PC-9 (cell line): ENCODE measurements around the gene AGAP2.

Experiments used
- EZH2 ChIP-seq: fragments of 200-600 bp; sonication (generic); IDR thresholded peaks from 2 replicates; pipeline ENCODE4 v1.8.0; 2017; ENCODE audit warnings: antibody characterized with exemption, low read depth
- TF ChIP-seq, protein P1 (sequence below): fragments of 200-600 bp; sonication (generic); conservative IDR thresholded peaks from 2 replicates; pipeline ENCODE4 v1.6.1; 2017; ENCODE audit warnings: mixed run types, antibody characterized with exemption, mild to moderate bottlenecking, moderate library complexity

DNA sequence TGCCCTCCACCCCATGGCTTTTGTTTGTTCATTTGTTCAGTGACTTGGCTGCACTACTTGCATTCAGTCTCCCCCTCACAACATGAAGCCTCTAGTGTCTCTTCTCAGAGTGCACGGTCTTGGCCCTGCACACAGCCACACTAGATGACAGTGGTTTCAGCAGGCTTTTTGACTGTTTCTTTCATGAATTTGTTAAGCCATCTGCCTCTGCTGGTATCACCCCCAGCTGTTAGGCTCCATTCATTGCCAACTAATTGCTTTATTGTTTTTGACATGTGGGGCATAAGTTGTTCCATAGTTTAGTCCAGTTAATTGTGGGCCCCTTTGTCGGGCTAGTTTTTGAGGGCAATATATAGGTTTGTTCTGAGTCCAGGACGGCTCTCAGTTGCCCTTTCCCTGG is 25.8 kb downstream of the AGAP2 start:
- TF ChIP-seq, protein P1, sequence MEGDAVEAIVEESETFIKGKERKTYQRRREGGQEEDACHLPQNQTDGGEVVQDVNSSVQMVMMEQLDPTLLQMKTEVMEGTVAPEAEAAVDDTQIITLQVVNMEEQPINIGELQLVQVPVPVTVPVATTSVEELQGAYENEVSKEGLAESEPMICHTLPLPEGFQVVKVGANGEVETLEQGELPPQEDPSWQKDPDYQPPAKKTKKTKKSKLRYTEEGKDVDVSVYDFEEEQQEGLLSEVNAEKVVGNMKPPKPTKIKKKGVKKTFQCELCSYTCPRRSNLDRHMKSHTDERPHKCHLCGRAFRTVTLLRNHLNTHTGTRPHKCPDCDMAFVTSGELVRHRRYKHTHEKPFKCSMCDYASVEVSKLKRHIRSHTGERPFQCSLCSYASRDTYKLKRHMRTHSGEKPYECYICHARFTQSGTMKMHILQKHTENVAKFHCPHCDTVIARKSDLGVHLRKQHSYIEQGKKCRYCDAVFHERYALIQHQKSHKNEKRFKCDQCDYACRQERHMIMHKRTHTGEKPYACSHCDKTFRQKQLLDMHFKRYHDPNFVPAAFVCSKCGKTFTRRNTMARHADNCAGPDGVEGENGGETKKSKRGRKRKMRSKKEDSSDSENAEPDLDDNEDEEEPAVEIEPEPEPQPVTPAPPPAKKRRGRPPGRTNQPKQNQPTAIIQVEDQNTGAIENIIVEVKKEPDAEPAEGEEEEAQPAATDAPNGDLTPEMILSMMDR = no peak
- no peak for TF ChIP-seq EZH2
